SIG-M5 treated with dmso at 0.1 percent for 504 hours (cell line): Measurements from ENCODE around the gene TRIM7.
"Not testable (repeated sequence)": the region's sequence is repeated elsewhere in the genome, so short reads cannot be mapped to it uniquely, and the experiment has no call there.

Experiments
- DNase-seq: peaks from one replicate; lab custom pipeline; 2025; ENCODE audit not compliant: unreplicated experiment; lab: John Stamatoyannopoulos, UW

Gene TRIM7

GRCh38 chr5:181194489-181195248 lies 10.3 kb downstream of the TRIM7 start:
- DNase-seq = no peak

- DNase-seq = no peak
Measured at GRCh38 chr5:181193656-181194055, 11.3 kb downstream of the TRIM7 start.

DNA sequence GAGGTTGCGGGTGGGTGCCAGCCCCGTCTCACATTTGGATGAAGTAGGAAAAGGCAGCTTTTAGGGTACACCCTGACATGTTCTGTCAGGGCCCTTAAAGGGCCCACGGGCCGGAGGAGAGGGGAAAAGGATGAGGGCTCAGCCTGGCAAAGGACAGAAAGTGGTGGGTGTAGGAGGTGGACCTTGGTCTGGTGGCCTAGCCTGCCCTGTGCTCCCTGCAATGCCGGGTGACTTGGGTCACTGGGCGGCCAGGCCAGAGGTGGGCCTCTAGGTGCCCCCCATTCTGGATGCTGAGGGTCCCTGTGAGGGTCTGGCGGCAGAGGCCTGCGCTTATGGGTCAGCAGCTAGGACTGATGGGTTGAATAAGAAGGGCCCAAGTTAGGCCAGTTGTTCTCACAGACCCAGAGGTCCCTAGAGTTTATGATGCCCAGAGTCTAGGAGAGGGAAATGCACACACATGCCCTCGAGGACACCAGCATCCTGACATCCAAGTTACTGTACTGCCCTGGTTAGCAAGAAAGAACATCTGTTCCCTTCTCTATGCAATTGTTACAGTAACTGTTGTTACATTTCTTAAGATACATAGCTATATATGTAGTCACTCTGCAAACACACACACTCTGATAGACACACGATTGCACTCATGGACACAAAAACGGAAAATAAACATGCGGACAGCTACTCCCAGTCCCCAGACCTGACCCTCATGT lies 12.5 kb downstream of the TRIM7 start:
- DNase-seq = no peak

GRCh38 chr5:181191526-181192336 lies 13.3 kb downstream of the TRIM7 start:
- DNase-seq = no peak

GRCh38 chr5:181190711-181191525 lies 14.1 kb downstream of the TRIM7 start:
- DNase-seq = no peak

DNA sequence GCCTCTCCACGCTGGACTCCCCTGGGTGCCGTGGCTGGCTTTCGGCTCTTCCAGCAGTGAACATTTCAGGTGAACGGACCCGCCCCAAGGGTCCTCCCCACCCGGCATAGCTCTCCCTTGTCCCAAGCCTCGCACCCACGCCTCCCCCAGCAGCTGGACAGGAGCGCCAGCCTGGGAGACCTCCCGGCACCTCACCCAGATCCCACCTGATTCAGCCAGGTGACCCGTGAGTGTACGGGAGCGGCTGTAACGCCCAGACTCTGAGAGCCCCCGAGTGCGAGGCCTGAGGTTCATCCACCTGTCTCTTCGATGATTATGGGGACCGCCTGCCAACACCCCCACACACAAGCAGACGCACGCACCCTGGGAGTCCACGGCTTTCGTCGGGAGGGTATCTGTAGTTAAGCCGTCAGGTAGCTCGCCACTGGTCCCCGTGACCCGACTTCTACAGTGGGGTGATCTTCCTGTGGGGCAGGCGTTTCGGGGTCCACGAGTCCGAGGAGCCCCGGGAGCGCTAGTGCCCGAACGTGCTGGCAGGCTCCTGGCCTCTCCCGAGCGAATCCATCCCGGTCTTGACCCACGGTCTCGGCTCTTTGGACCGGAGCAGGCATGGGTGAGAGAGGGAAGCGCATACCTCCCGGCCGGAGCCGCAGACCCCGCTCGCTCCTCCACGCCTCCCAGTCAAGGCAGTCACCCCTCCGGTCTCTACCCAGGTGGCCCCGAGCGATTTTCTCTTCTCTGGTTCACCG lies 14.9 kb downstream of the TRIM7 start:
- no peak for DNase-seq

- DNase-seq = no peak
Measured at GRCh38 chr5:181189363-181189961, 15.5 kb downstream of the TRIM7 start.

DNA sequence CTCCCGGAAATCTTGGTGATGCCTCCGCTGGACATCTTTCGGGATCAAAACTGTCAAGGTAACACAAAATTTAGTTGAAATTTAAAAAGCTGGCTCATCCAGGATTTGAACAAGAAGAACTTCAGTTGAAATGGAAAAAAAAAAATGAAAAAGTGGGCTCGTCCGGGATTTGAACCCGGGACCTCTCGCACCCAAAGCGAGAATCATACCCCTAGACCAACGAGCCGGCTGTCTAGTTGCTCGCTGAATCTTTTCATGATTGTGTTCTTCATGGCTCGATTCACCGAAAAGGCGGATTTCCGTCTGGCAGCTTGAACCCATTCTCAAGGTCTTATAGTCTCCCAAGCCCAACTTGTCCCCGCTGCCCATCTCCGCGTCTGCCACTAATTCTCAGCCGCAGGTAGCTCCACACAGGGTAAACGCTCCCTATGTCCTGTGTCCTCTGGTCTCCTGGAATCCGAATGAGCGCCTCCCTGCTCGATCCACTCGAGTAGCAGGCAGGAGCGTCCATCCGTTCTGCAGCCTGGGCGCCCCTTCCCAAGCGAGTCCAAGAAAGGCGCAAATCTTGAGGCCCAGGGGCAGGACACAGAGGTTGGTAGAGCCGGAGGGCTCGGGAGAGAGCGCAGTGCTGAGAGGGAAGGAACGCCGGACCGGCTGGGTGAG lies 16.2 kb downstream of the TRIM7 start:
- DNase-seq = no peak

- no peak for DNase-seq
Measured at GRCh38 chr5:181187500-181188213, 17.3 kb downstream of the TRIM7 start.

DNA sequence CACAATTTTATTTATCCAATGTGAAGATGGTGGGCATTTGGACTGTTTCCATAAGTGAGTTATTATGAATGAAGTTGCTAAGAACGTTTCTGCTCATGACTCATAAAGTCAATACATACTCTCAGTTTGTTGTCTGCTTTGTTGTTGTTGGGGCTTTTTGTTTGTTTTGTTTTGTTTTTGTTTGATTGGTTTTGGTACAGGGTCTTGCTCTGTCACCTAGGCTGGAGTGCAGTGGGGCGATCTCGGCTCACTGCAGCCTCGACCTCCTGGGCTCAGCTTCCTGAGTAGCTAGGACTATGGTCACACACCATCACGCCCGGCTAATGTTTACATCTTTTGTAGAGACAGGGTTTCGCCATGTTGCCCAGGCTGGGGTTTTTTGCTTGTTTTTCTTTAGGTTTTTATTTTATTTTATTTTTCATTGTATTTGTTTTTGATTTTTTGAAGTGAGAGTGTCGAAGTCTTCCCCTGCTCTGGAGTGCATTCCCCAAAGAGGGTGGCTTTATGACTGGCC lies 18.0 kb downstream of the TRIM7 start:
- no peak for DNase-seq

DNA sequence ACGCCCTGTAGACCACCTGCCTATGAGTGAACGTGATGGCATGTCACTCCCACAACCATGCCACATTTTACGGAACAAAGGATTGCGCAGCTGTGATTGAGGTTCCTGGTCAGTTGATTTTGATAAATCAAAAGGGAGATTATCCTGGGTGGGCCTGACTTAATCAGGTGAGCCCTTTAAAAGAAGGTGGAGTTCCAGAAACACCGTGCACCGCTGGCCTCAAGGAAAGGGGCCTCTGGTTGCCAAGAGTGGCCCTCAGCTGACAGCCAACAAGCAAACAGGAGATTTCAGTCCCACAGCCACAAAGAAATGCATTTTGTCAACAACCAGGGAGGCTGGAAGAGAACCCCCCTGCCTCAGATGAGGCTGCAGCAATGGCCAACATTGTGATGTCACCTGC lies 19.0 kb downstream of the TRIM7 start:
- DNase-seq = no peak

DNA sequence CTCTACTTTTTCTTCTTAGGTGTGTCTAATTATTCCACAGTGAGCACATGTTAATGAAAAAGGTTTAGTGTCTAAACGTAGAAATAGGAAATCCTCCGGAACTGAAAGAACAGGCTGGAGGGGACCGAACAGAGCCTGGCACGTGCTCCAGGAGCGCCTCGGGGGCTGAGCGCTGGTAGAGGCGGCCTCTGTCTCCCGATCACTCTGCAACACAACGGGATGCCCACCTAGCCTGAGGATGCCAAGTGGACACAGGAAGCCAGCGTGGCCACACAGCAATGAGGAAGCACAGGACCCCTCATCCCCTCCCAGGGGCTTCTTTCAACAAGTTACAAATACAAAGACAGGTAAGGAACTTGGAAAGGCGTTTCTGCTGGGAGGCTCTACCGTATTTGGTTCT lies 19.4 kb downstream of the TRIM7 start:
- no peak for DNase-seq

DNA sequence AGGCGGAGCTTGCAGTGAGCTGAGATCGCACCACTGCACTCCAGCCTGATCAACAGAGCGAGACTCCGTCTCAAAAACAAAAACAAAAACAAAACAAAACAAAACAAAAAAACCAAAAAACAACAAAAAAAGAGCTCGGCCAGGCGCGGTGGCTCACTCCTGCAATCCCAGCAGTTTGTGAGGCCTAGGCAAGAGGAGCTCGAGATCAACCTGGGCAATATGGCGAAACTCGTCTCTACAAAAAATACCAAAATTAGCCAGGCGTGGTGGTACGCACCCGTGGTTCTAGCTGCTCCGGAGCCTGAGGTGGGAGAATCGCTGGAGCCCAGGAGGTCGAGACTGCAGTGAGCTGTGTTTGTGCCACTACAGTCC lies 20.2 kb downstream of the TRIM7 start:
- no peak for DNase-seq

DNA sequence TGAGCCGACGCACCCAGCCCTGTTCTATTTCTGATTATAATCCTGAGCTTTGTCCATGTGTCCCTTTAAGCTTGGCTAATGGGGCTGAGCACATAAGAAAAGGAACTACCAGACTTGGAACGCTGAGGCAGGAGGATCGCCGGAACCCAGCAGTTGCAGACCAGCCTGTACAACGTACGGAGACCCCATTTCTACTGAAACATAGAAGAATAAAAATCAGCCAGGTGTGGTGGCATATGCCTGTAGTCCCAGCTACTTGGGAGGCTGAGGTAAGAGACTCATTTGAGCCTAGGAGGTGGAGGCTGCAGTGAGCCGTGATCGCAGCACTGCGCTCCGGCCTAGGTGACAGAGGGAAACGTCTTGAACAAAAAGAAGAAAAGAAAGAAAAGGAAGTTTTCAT lies 22.3 kb downstream of the TRIM7 start:
- DNase-seq = no peak

- DNase-seq = no peak
Measured at GRCh38 chr5:181181650-181182565, 23.1 kb downstream of the TRIM7 start.

GRCh38 chr5:181177559-181177958 lies 27.4 kb downstream of the TRIM7 start:
- DNase-seq = not testable (repeated sequence)

DNA sequence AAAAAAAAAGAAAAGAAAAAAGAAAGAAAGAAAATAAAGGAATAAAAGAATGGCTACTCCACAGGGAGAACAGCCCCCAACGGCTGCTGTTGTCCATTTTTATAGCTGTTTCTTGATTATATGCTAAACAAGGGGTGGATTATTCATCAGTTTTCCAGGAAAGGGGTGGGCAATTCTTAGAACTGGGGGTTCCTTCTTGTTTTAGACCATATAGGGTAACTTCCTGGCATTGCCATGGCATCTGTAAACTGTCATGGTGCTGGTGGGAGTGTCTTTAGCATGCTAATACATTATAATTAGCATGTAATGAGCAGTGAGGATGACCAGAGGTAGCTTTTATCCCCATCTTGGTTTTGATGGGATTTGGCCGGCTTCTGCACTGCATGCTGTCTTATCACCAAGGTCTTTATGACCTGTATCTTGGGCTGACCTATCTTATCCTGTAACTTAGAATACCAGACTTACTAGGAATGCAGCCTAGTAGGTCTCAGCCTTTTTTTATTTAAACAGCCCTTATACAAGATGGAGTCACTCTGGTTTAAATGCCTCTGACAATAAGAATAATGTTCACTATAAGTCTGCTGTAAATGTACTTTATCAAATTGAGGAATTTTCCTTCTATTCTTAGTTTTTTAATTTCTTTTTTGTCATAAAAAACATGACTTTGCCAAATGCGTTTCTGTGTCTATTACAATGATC lies 28.6 kb downstream of the TRIM7 start:
- DNase-seq = no peak
